T-cell (primary cell): ENCODE measurements around the gene PSMD8. TPM values are rescaled to one million over a fixed set of nuclear protein-coding genes. Genes with fewer than 3 reads are reported as not detected.
A peak's percentile ranks its signal among the peaks of the same experiment; 100 is the strongest.

ENCODE experiments used
- ATAC-seq, 4 experiments: fragments of 200-7000 bp in 3 of 4; fragments of 150-1000 bp in 1 of 4; cut with Tn5 transposase; replicated peaks in 1 of 4; 1 replicate in 3 of 4; 2 replicates in 1 of 4; pipeline ENCODE4 v1.10.0; 2021; ENCODE audit warnings: moderate library complexity in 3 of 4, mild to moderate bottlenecking in 2 of 4, moderate number of reproducible peaks in 1 of 4
- CTCF ChIA-PET, 2 donors: fragments of 300-600 bp; sonication (Branson Sonifier 250); formaldehyde crosslinking; loops; one replicate each; lab custom pipeline; 2022; ENCODE audit warnings: antibody characterized with exemption in 2 of 2; lab: Charles Lee
- POLR2A ChIA-PET, 2 donors: fragments of 300-600 bp; sonication (Branson Sonifier 250); formaldehyde crosslinking; loops; one replicate each; lab custom pipeline; 2022; ENCODE audit warnings: antibody characterized with exemption in 2 of 2; lab: Charles Lee
- DNase-seq, 35 experiments: peaks; one replicate each; pipeline versions ENCODE4 v3.0.0 to v3.0.0-alpha.2; 2013 to 2023
- H3K27ac ChIP-seq: one replicate; pipeline ENCODE4 v1.5.1; 2013; ENCODE audit warnings: low read length
- H3K27me3 ChIP-seq, 2 experiments: replicated peaks in 1 of 2; 1 replicate in 1 of 2; 2 replicates in 1 of 2; pipeline versions ENCODE4 v1.6.1 to v1.7.0; 2013; ENCODE audit warnings: low read length in 1 of 2, mixed read lengths in 1 of 2; ENCODE audit not compliant: control insufficient read depth in 2 of 2, insufficient read depth in 2 of 2; ENCODE audit errors: extremely low read depth in 1 of 2
- H3K36me3 ChIP-seq, 2 donors: 1 replicate in 1 of 2; 2 replicates in 1 of 2; pipeline versions ENCODE4 v1.6.1 to v1.7.0; 2013; ENCODE audit warnings: low read length in 1 of 2; ENCODE audit not compliant: control insufficient read depth in 2 of 2, insufficient read depth in 1 of 2; ENCODE audit errors: extremely low read depth in 1 of 2
- H3K4me1 ChIP-seq, 2 experiments: 1 replicate in 1 of 2; 2 replicates in 1 of 2; pipeline versions ENCODE4 v1.6.1 to v1.7.0; 2013; ENCODE audit warnings: low read length in 2 of 2, mixed read lengths in 1 of 2; ENCODE audit not compliant: insufficient read depth in 2 of 2, control insufficient read depth in 1 of 2; ENCODE audit errors: extremely low read depth in 1 of 2
- H3K4me3 ChIP-seq, 2 donors: 1 replicate in 1 of 2; 2 replicates in 1 of 2; pipeline versions ENCODE4 v1.5.1 to v1.7.0; 2013; ENCODE audit warnings: mild to moderate bottlenecking in 2 of 2, low read length in 1 of 2, moderate library complexity in 1 of 2; ENCODE audit not compliant: control insufficient read depth in 1 of 2; ENCODE audit errors: extremely low read depth in 1 of 2
- H3K9me3 ChIP-seq: 2 replicates; pipeline ENCODE4 v1.7.0; 2013
- H3K27ac Mint-ChIP-seq, 2 donors: one replicate each; pipeline ENCODE4 v1.8.0; 2020 to 2021; ENCODE audit warnings: mild to moderate bottlenecking in 2 of 2, mixed read lengths in 2 of 2
- H3K27me3 Mint-ChIP-seq, 2 donors: one replicate each; pipeline ENCODE4 v1.8.0; 2021 to 2022; ENCODE audit warnings: mixed read lengths in 2 of 2
- H3K36me3 Mint-ChIP-seq: one replicate; pipeline ENCODE4 v1.8.0; 2021; ENCODE audit warnings: mixed read lengths
- H3K4me1 Mint-ChIP-seq, 3 donors: one replicate each; pipeline ENCODE4 v1.8.0; 2020 to 2022; ENCODE audit warnings: mixed read lengths in 3 of 3, mild to moderate bottlenecking in 1 of 3
- H3K4me3 Mint-ChIP-seq, 3 donors: one replicate each; pipeline ENCODE4 v1.8.0; 2020 to 2022; ENCODE audit warnings: mild to moderate bottlenecking in 3 of 3, mixed read lengths in 3 of 3, moderate library complexity in 3 of 3
- H3K9me3 Mint-ChIP-seq, 3 donors: one replicate each; pipeline ENCODE4 v1.8.0; 2020 to 2022; ENCODE audit warnings: mixed read lengths in 3 of 3
- WGBS: methylation state at CpG from one replicate; pipeline ENCODE4 v1.1.5; 2013; ENCODE audit warnings: missing lambda C conversion rate; ENCODE audit not compliant: insufficient coverage; 5-methylcytosine and 5-hydroxymethylcytosine counted together
- total RNA-seq, 35 experiments: library from RNA in 6 of 35; stranded (reverse) in 6 of 35; fragments of 120-200 nt in 1 of 35; gene quantifications; one replicate each; pipeline versions ENCODE4 v1.2.1 to v1.2.4 and lab custom pipeline; 2013 to 2026

The PSMD8 gene
- total RNA-seq, 5 donors from 2014 or later (not counting 1 experiment from before 2014, with no cell fraction given): 76.4 to 95.2 (median 85.8) TPM

GRCh38 chr19:38412491-38412890 lies 38.1 kb downstream of the PSMD8 start:
- Mint-ChIP-seq H3K9me3 (no peaks in the 10 kb centered on the region), H3K27me3 (no peaks in the 10 kb centered on the region), H3K36me3 (peaks cover 4% of the 10 kb centered on the region), H3K4me1 (peaks cover 8 to 10% (median 9%) of the 10 kb centered on the region in 3 donors), H3K27ac (no peak overlapping the region), H3K4me3 (no peak overlapping the region)
- DNase-seq: no peak
- H3K27me3 ChIP-seq: no peaks in the 10 kb centered on the region
- no peak overlapping the region for H3K4me3 ChIP-seq
- ChIA-PET CTCF (no interaction called here), POLR2A (no interaction called here)
- no peaks in the 10 kb centered on the region for H3K9me3 ChIP-seq
- H3K4me1 ChIP-seq: peaks cover 1 to 8% of the 10 kb centered on the region in 2 experiments
- H3K27ac ChIP-seq: no peak overlapping the region
- H3K36me3 ChIP-seq: peaks cover 0 to 3% of the 10 kb centered on the region in 2 donors
- ATAC-seq: no peak
- WGBS: 93% methylated on average over 5 of the region's 8 CpGs

- ATAC-seq (no peak), DNase-seq (no peak)
- Mint-ChIP-seq H3K36me3 (peaks cover 4% of the 10 kb centered on the region), H3K27ac (no peak overlapping the region), H3K4me1 (peaks cover 13 to 15% (median 14%) of the 10 kb centered on the region in 3 donors), H3K9me3 (no peaks in the 10 kb centered on the region), H3K27me3 (no peaks in the 10 kb centered on the region), H3K4me3 (no peak overlapping the region)
- POLR2A ChIA-PET: interaction anchor here in 1 of 2 donors (0.6 kb wide), 1 partner anchor 34 kb away, joined by 5 read pairs; no protein-coding TSS in a partner anchor
- Histone ChIP-seq H3K36me3 (peaks cover 0 to 3% of the 10 kb centered on the region in 2 donors), H3K4me3 (no peak overlapping the region), H3K27me3 (no peaks in the 10 kb centered on the region), H3K4me1 (peaks cover 6 to 13% of the 10 kb centered on the region in 2 experiments), H3K27ac (no peak overlapping the region), H3K9me3 (no peaks in the 10 kb centered on the region)
- 75% methylated on average over 1 of the region's 11 CpGs for WGBS
- CTCF ChIA-PET: no interaction called here
Measured at GRCh38 chr19:38412961-38413360, 38.6 kb downstream of the PSMD8 start.

GRCh38 chr19:38413416-38413815 lies 39.0 kb downstream of the PSMD8 start:
- ChIA-PET POLR2A (interaction anchor here in 1 of 2 donors (0.6 kb wide), 1 partner anchor 35 kb away, joined by 5 read pairs; no protein-coding TSS in a partner anchor), CTCF (interaction anchor here in 1 of 2 donors (0.5 kb wide), 1 partner anchor 702 kb away, joined by 3 read pairs; no protein-coding TSS in a partner anchor)
- Mint-ChIP-seq H3K9me3 (no peaks in the 10 kb centered on the region), H3K36me3 (peaks cover 4% of the 10 kb centered on the region), H3K4me3 (no peak overlapping the region), H3K4me1 (peaks cover 17 to 18% (median 18%) of the 10 kb centered on the region in 3 donors), H3K27ac (no peak overlapping the region), H3K27me3 (no peaks in the 10 kb centered on the region)
- H3K27me3 ChIP-seq: no peaks in the 10 kb centered on the region
- H3K4me1 ChIP-seq: peaks cover 10 to 17% of the 10 kb centered on the region in 2 experiments
- no CpG with 5 or more reads among the region's 6 CpGs for WGBS
- H3K36me3 ChIP-seq: peaks cover 0 to 3% of the 10 kb centered on the region in 2 donors
- H3K4me3 ChIP-seq: no peak overlapping the region
- DNase-seq (no peak), ATAC-seq (no peak)
- no peaks in the 10 kb centered on the region for H3K9me3 ChIP-seq
- H3K27ac ChIP-seq: no peak overlapping the region

- H3K27me3 ChIP-seq: peaks cover 0 to 16% of the 10 kb centered on the region in 2 experiments
- WGBS: 86% methylated on average over 8 of the region's 8 CpGs
- ATAC-seq: no peak
Measured at GRCh38 chr19:38417146-38417543, 42.8 kb downstream of the PSMD8 start.

GRCh38 chr19:38417544-38418506 lies 43.5 kb downstream of the PSMD8 start:
- Histone ChIP-seq H3K27me3 (peaks cover 0 to 20% of the 10 kb centered on the region in 2 experiments), H3K4me1 (peaks cover 12 to 19% of the 10 kb centered on the region in 2 experiments), H3K4me3 (peak overlapping the region; percentile 40 to 46), H3K36me3 (no peaks in the 10 kb centered on the region), H3K9me3 (no peaks in the 10 kb centered on the region), H3K27ac (peak overlapping the region; percentile 44)
- ATAC-seq: peak; percentile 70 to 86 (median 80)
- POLR2A ChIA-PET: no interaction called here
- H3K27me3 Mint-ChIP-seq: peaks cover 0 to under 1% of the 10 kb centered on the region in 2 donors
- H3K36me3 Mint-ChIP-seq: no peaks in the 10 kb centered on the region
- DNase-seq: peak in 30 of 35 experiments; percentile 7 to 63 (median 30)
- H3K9me3 Mint-ChIP-seq: no peaks in the 10 kb centered on the region
- peaks cover 20 to 25% (median 25%) of the 10 kb centered on the region in 3 donors for H3K4me1 Mint-ChIP-seq
- CTCF ChIA-PET: interaction anchor here in 1 of 2 donors (1.0 kb wide), 1 partner anchor 15 kb away, joined by 4 read pairs; the partner anchor contains the start of gene FAM98C
- peak overlapping the region; percentile 76 to 87 for H3K27ac Mint-ChIP-seq
- WGBS: 18% methylated on average over 46 of the region's 49 CpGs
- peak overlapping the region; percentile 72 to 88 (median 79) for H3K4me3 Mint-ChIP-seq

More at GRCh38 chr19:38417146-38417543, 42.8 kb downstream of the PSMD8 start:
- peak overlapping the region; percentile 44 for H3K27ac ChIP-seq
- H3K9me3 ChIP-seq: no peaks in the 10 kb centered on the region
- Mint-ChIP-seq H3K27ac (peak overlapping the region; percentile 76 to 87), H3K4me1 (peaks cover 20 to 25% (median 25%) of the 10 kb centered on the region in 3 donors), H3K9me3 (no peaks in the 10 kb centered on the region), H3K27me3 (no peaks in the 10 kb centered on the region), H3K4me3 (peak overlapping the region; percentile 72 to 88 (median 79)), H3K36me3 (no peaks in the 10 kb centered on the region)
- POLR2A ChIA-PET: no interaction called here
- CTCF ChIA-PET: interaction anchor here in 1 of 2 donors (1.0 kb wide), 1 partner anchor 14 kb away, joined by 4 read pairs; the partner anchor contains the start of gene FAM98C
- DNase-seq: no peak
- H3K4me3 ChIP-seq: no peak overlapping the region
- H3K4me1 ChIP-seq: peaks cover 12 to 19% of the 10 kb centered on the region in 2 experiments
- no peaks in the 10 kb centered on the region for H3K36me3 ChIP-seq

- Histone ChIP-seq H3K9me3 (no peaks in the 10 kb centered on the region), H3K4me1 (peaks cover 12 to 26% of the 10 kb centered on the region in 2 experiments), H3K27ac (no peak overlapping the region), H3K36me3 (no peaks in the 10 kb centered on the region), H3K27me3 (peaks cover 0 to 33% of the 10 kb centered on the region in 2 experiments), H3K4me3 (no peak overlapping the region)
- no peaks in the 10 kb centered on the region for H3K36me3 Mint-ChIP-seq
- H3K9me3 Mint-ChIP-seq: no peaks in the 10 kb centered on the region
- DNase-seq: no peak
- ChIA-PET CTCF (no interaction called here), POLR2A (no interaction called here)
- no peak for ATAC-seq
- H3K27ac Mint-ChIP-seq: no peak overlapping the region
- H3K4me3 Mint-ChIP-seq: no peak overlapping the region
- peaks cover 0 to 4% of the 10 kb centered on the region in 2 donors for H3K27me3 Mint-ChIP-seq
- H3K4me1 Mint-ChIP-seq: peaks cover 22 to 32% (median 28%) of the 10 kb centered on the region in 3 donors
- WGBS: 83% methylated on average over 4 of the region's 9 CpGs
Measured at GRCh38 chr19:38420935-38421334, 46.6 kb downstream of the PSMD8 start.
